Measurements from ENCODE around the gene PET100. TPM values are rescaled to one million over a fixed set of nuclear protein-coding genes. Genes with fewer than 3 reads are reported as not detected.

PET100 gene
- total and polyA plus RNA-seq, 10 donors = 8.7 to 130 (median 86.8) TPM

- no peak for DNase-seq
Observed at GRCh38 chr19:7614859-7615741, 14.5 kb upstream of the PET100 start.

GRCh38 chr19:7617172-7617571, 12.4 kb upstream of the PET100 start:
- no peak for DNase-seq
- no peak for TF ChIP-seq CTCF (IDR thresholded peaks at IDR 0.05 in 8 of 11, conservative IDR thresholded peaks at IDR 0.05 in 3 of 11)
- H3K4me1 ChIP-seq = peaks cover 0 to 30% (median 14%) of the 10 kb centered on the region in 6 donors
- WGBS, 5 donors = 91 to 97% (median 94%) methylated on average over 11 to 12 of the region's 12 CpGs
- peaks cover 5 to 52% (median 36%) of the 10 kb centered on the region in 6 donors for H3K36me3 ChIP-seq
- no peak overlapping the region for H3K4me3 ChIP-seq
- H3K27me3 ChIP-seq (replicated peaks in 1 of 7) = no peaks in the 10 kb centered on the region
- intact Hi-C loops (cut with DNase I; ENCODE audit: low total_unique reads) = no loop called here
- H3K9me3 ChIP-seq = no peaks in the 10 kb centered on the region
- peak overlapping the region in 3 of 8 donors; percentile 63 to 74 (median 67) for H3K27ac ChIP-seq

More at GRCh38 chr19:7614859-7615741, 14.5 kb upstream of the PET100 start:
- no peak overlapping the region for H3K4me3 ChIP-seq
- WGBS, 5 donors = 87 to 93% (median 88%) methylated on average over 47 to 59 of the region's 59 CpGs
- no peaks in the 10 kb centered on the region for H3K9me3 ChIP-seq
- H3K4me1 ChIP-seq = peaks cover 0 to 29% (median 13%) of the 10 kb centered on the region in 6 donors
- intact Hi-C loops (cut with DNase I; ENCODE audit: low total_unique reads) = no loop called here
- H3K36me3 ChIP-seq = peaks cover 1 to 31% (median 15%) of the 10 kb centered on the region in 6 donors
- H3K27ac ChIP-seq = no peak overlapping the region
- TF ChIP-seq CTCF (IDR thresholded peaks at IDR 0.05 in 8 of 11, conservative IDR thresholded peaks at IDR 0.05 in 3 of 11) (no peak), POLR2AphosphoS5 (IDR thresholded peaks at IDR 0.05) (peak in 1 of 3 donors; percentile 13)
- H3K27me3 ChIP-seq (replicated peaks in 1 of 7) = no peaks in the 10 kb centered on the region

GRCh38 chr19:7617735-7618134, 11.9 kb upstream of the PET100 start:
- DNase-seq = no peak
- Histone ChIP-seq H3K27me3 (replicated peaks in 1 of 7) (no peaks in the 10 kb centered on the region), H3K4me3 (no peak overlapping the region), H3K36me3 (peaks cover 10 to 57% (median 41%) of the 10 kb centered on the region in 6 donors), H3K27ac (peak overlapping the region in 6 of 8 donors; percentile 1 to 74 (median 65)), H3K9me3 (no peaks in the 10 kb centered on the region), H3K4me1 (peaks cover 0 to 30% (median 14%) of the 10 kb centered on the region in 6 donors)
- intact Hi-C loops (cut with DNase I; ENCODE audit: low total_unique reads) = no loop called here
- 58 to 88% (median 74%) methylated on average over 13 to 28 of the region's 28 CpGs for WGBS, 5 donors
- peak in 1 of 3 donors; percentile 53 for TF ChIP-seq POLR2AphosphoS5 (IDR thresholded peaks at IDR 0.05)
- TF ChIP-seq POLR2A (IDR thresholded peaks at IDR 0.05) = no peak
- TF ChIP-seq CTCF (IDR thresholded peaks at IDR 0.05 in 8 of 11, conservative IDR thresholded peaks at IDR 0.05 in 3 of 11) = no peak

- DNase-seq = no peak
- H3K4me1 ChIP-seq = peaks cover 0 to 30% (median 14%) of the 10 kb centered on the region in 6 donors
- no peaks in the 10 kb centered on the region for H3K9me3 ChIP-seq
- peak overlapping the region in 6 of 8 donors; percentile 47 to 74 (median 65) for H3K27ac ChIP-seq
- no peak overlapping the region for H3K4me3 ChIP-seq
- peak in 1 of 3 donors; percentile 54 for TF ChIP-seq POLR2AphosphoS5 (IDR thresholded peaks at IDR 0.05)
- no peak for TF ChIP-seq POLR2A (IDR thresholded peaks at IDR 0.05)
- intact Hi-C loops (cut with DNase I; ENCODE audit: low total_unique reads) = no loop called here
- 63 to 78% (median 74%) methylated on average over 4 of the region's 4 CpGs for WGBS, 5 donors
- H3K36me3 ChIP-seq = peaks cover 10 to 64% (median 47%) of the 10 kb centered on the region in 6 donors
- H3K27me3 ChIP-seq (replicated peaks in 1 of 7) = no peaks in the 10 kb centered on the region
Observed at GRCh38 chr19:7618348-7618747, 11.2 kb upstream of the PET100 start.

All from spleen (tissue), 11 donors.